Activated CD4-positive, alpha-beta T cell treated with anti-CD3 and anti-CD28 coated beads, Interleukin-2, Interleukin-6, amounts not matched to agents 100 ng/mL and 50 ng/mL, durations not matched to agents 16 hours and 8 hours (primary cell): ENCODE results near the gene IP6K3.
A peak's percentile ranks its signal among the peaks of the same experiment; 100 is the strongest.

Experiments used
- DNase-seq: peaks from one replicate; pipeline ENCODE4 v3.0.0-alpha.2; 2020

Gene IP6K3

GRCh38 chr6:33758815-33759216, 12.1 kb upstream of the IP6K3 start:
- DNase-seq = no peak

GRCh38 chr6:33757906-33758305, 11.2 kb upstream of the IP6K3 start:
- DNase-seq = no peak

GRCh38 chr6:33757113-33757512, 10.4 kb upstream of the IP6K3 start:
- no peak for DNase-seq

DNA sequence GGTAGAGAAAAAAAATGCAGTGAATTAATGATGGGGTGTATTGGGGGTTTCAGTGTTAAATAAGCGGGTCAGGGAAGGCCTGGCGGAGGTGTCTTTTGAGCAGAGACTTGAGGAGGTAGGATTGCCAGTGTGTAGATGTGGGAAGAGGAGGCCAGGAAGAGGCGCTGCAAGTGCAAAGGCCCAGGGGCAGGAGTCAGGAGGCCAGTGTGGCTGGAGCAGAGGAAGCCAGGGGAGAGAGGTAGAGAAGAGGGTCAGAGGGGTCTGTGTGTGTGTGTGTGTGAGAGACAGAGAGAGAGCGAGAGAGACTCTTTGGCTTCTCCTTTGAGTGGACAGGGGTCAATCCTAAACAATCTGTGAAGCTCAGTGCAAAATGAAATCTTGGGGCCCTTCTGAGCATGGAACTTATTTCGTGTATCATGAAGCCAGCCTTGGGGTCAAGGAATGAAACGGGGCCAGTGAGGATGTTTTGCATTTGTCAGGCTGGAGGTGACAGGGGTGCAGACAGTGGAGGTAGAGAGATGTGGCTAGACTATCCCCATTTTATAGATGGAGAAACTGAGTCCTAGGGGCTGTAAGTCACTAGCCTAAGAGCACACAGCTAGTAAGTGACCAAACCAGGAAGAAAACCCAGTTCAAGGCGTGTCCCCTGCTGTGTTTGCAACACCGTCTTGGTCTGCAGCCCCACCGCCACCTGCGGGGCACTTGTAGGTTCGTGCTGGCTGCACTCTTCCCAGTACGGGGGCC, 9.7 kb upstream of the IP6K3 start:
- no peak for DNase-seq

GRCh38 chr6:33755070-33755869, 8.6 kb upstream of the IP6K3 start:
- DNase-seq = no peak

GRCh38 chr6:33754222-33754621, 7.5 kb upstream of the IP6K3 start:
- no peak for DNase-seq

GRCh38 chr6:33752646-33753015, 5.9 kb upstream of the IP6K3 start:
- no peak for DNase-seq

GRCh38 chr6:33751771-33752645, 5.3 kb upstream of the IP6K3 start:
- no peak for DNase-seq

GRCh38 chr6:33750244-33750991, 3.7 kb upstream of the IP6K3 start:
- DNase-seq = no peak

DNA sequence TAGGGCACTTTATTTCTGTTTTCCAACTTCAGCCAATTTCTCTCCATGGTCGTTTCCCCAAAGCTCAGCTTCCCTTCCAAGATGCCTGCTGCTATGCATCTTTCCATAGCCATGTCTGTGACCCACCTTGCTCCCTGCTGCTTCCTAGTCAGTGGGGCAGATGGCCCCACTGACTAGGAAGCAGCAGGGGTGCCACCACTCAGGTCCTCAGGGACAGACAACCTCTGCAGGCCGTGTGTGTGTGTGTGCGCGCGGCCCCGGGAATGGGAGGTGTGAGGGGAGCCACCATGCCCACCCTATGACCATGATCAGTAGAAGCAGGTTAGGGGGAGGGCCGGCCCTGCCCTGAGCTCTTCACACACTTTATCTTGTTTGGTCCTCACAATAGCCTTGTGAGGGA, 2.7 kb upstream of the IP6K3 start:
- DNase-seq = no peak

DNA sequence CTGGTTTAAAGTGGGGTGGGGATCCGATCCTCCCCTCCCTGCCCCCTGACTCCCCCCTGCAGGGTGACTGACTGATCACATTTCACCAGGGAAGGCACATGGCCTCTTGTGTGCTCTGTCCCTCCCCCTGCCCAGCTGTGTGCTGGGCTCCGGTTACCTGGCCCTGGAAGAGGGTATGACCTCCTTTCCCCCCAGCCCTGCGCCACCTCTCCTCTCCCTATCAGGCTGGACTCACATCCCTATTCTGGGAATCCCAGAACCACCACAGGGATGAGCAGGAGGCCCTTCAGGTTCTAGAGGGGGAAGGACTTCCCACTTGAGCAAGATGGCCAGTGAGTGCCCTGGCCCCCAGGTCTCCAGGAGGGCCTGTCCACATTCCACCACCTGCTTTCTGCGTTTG, 2.1 kb upstream of the IP6K3 start:
- DNase-seq = no peak

DNA sequence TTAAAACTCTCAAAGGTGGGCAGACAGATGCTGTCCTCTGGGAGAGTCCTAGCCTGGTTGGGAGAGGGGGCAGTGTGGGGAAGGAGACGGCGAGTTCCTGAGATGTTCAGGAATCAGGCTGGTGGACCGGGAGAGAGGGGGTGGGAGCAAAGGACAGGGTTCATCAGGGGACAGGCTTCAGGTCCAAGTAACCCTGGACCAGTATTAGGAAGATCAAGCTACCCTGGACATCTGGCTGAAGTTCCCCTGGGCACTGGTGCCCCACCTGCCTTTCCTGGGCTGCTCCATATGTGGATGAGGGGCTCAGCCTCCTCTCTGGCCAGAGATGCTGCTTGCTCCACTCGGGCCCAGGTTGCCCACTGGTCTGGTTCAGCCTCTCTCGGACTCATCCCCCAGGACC, 1.1 kb upstream of the IP6K3 start:
- no peak for DNase-seq

DNA sequence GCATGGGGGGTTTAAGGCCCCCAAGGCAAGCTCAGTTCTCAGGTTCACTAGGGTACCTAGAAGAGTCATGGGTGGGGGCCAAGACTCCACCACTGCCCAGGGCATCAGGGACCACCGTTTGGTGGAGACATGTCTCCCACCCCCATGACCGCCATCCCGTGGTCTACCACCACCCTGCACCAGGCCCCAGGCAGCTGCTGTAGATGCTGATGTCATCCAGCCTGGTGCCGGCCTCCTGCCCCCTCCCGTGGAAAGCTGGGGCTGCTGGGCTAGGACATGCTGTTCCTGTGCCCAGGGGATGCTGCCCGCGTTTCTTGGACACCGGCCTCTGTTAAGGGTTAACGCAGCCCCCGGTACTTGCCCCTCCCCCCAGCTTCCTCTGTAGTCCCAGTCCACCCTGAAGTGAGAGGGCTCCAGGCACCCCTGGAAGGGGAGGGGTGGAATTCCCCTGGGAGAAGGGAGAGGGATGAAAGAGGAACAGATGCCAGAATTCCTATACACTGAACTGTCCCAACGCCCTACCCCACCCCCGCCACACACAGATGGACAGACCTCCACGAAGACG, 587 bp downstream of the IP6K3 start:
- no peak for DNase-seq

DNA sequence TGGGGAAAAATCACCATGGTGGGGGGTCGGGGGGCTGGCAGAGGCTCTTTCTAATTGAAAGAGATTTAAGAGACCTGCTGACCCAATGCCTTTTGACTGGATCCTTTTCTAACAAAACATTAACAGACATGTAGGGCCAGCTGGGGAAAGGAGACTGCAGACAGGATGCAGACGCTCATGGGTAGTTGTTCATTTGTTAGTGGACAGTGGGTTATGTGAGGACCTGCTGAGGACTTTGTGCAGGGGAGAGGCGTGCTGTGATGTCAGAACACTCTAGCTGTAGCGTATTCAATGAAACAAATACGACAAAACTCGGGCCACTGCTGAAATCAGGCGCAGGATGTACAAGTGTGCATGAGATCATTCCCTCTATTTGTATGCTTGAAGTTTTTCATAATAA, 1.2 kb downstream of the IP6K3 start:
- DNase-seq = no peak

DNA sequence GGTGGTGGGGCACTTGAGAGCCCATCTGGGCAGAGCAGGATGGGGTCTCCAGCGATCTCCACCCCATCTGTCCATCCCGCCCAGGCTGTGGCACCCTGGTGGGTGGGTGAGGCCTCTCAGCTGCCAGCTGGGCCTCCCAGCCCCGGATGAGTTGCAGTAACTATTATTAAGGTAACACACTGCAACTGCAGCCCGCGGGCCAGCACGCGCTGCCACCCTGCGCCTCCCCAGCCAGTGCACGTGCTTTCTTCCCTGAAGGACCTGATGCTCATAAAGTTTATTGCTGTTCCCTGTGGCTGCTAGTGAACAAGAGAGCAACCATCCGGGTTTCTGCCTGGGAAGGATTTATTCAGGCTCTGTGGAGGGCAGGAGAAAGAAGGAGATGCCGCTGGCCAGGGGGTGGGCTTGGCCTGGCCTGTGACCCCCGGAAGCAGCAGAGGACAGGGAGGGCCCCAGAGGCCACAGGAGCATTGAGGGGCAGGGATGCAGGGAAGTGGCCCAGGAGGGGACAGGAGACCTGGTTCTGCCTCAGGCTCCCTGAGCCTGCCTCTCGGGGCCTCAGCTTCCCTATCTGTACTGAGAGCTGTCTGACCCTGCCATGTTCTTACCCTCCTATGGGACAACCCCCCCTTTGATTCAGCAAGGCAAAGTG, 1.7 kb downstream of the IP6K3 start:
- no peak for DNase-seq

DNA sequence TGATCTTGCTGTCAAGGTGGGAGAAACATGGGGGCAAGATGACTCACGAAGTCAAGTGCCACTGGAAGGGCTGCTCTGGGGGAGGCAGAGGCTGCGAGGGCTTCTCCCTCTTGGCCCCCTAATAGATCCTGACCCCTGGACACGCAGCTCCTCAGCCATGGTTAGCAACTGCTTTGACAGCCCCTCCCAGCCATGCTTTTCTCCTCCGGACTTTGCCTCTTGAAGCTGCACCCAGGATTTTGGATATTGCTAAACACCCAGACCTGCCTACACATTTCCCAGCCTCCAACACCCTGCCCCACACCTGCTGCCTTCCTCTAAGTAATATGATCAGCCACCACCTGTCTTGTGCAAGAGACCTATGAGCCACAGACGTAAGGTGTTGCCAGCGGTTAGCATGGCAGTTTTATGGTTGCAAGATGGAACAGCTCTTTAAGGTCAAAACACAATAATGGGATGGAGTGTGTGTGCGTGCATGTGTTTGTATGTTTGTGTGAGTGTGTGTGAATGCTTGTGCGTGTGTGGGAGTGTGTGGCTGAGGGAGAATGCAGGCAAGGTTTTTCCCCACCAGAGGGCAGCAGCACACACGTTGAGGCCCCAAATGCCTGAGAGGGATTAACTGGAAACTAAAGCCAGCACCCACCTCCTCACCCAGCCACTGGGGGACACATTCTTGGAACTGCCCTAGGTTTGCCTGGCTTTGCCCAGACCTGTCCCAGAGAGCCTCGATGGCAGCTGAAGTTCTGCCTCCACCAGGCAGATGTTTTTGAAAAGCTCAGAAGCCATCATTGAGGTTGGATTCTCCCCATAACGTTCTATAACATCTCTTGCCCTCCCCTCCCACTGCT, 2.5 kb downstream of the IP6K3 start:
- DNase-seq = peak; percentile 77

- DNase-seq = no peak
Measured at GRCh38 chr6:33742837-33743236, 3.9 kb downstream of the IP6K3 start.

GRCh38 chr6:33742092-33742491, 4.6 kb downstream of the IP6K3 start:
- DNase-seq = no peak

DNA sequence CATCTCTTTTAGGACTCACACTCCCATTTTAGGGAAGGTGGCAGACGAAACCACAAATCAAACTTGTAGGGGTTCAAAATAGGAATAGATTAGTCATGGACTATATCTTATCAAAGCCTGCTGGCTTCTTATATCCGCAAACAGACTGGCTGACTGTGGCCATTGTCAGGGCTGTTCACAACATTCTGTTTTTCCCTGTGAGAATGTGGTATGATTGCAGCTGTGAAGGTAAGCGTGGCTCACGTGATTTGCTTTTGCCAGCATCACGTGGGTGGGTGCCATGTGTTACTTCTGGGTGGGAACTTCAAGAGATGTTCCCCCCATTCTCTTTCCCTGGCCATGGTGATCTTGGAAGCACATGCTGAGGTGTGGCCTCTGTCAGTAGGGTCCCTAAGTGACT, 5.9 kb downstream of the IP6K3 start:
- no peak for DNase-seq

- DNase-seq = no peak
Measured at GRCh38 chr6:33740204-33740608, 6.5 kb downstream of the IP6K3 start.

DNA sequence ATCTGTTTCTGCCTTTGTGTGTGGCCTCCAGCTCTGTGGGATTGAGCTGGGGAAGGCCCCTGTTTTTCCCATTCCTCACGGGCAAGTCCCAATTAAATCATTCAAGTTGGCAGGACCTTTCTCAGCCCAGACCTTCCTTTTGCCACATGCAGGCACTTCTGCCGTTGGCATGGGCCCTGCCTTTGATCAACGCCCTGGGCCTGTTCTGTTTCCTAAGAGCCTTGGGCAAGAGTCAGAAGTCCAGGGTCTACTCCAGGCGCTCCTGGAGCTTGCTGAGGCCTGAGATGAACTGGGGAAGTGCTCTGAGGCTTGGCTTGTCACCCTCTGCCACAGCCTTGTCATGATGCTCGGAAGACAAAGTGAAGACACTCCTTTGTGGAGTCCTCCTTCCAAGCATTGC, 7.1 kb downstream of the IP6K3 start:
- no peak for DNase-seq
